ENCODE results near the gene TSTD1. TPM values are rescaled to one million over a fixed set of nuclear protein-coding genes. Genes with fewer than 3 reads are reported as not detected.

Gene TSTD1
- total and polyA plus RNA-seq, 10 of the 15 experiments (the other 5 are each of a cell fraction or from before 2014, with no cell fraction given) = 33.3 to 145 (median 89.4) TPM

DNA sequence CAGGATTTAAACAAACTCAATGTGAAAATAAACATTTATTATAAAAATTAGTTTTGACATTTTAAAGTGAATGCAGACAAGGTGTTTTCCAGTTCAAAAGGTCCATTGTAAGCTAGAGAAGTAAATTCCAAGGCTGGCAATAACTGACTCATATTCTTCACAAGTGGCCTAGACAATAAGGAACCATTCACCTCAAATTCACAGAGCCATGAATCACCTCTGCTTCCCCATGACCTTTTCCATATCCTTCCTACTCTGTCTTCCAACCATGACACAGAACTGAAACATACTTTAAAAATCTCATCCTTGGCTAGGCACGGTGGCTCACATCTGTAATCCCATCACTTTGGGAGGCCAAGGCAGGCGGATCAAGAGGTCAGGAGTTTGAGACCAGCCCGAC, 42.6 kb downstream of the TSTD1 start:
- ATAC-seq = no peak
- H3K4me3 ChIP-seq = no peak overlapping the region
- RAD21 ChIA-PET (ENCODE audit: unreplicated experiment) = interaction anchor here (1.6 to 2.5 kb wide), 7 partner anchors 8 to 72 kb away, joined by 4 to 22 read pairs (median 7); partner anchors contain the start of genes TSTD1 and USF1
- in situ Hi-C loops (cut with MboI) = no loop called here
- no peaks in the 10 kb centered on the region for H3K9me3 ChIP-seq (replicated peaks; ENCODE audit: control insufficient read depth, insufficient read depth, low read length)
- BruUV-seq (replicated peaks) = no TSS peak
- CTCF ChIA-PET = interaction anchor here (0.6 to 9.7 kb wide), 18 partner anchors 17 to 1623 kb away, joined by 3 to 147 read pairs (median 8); partner anchors contain the start of genes ARHGAP30, DEDD, F11R and KLHDC9
- TF ChIP-seq RFX5 (IDR thresholded peaks at IDR 0.05; ENCODE audit: low read depth, low read length) (no peak), ZBTB4 (CRISPR knock-in tag; IDR thresholded peaks at IDR 0.05) (no peak), STAT1 (conservative IDR thresholded peaks at IDR 0.05) (no peak), ZZZ3 (IDR thresholded peaks at IDR 0.05; ENCODE audit: control insufficient read depth, insufficient read length, low read depth) (no peak), ZNF24 (IDR thresholded peaks at IDR 0.05) (no peak), SMAD1 (IDR thresholded peaks at IDR 0.05; ENCODE audit: low read depth, partially characterized antibody) (no peak)
- no peak for FAIRE-seq
- no peaks in the 10 kb centered on the region for H4K20me1 ChIP-seq (ENCODE audit: control insufficient read depth, insufficient read depth)
- H3K79me2 ChIP-seq (ENCODE audit: control insufficient read depth, insufficient read depth, low read length) = no peaks in the 10 kb centered on the region
- peaks cover 5 to 15% of the 10 kb centered on the region in 2 experiments; a peak in 3 of 4 replicates for H3K36me3 ChIP-seq (ENCODE audit: control insufficient read depth in 2 of 2, insufficient read depth in 2 of 2, low read length in 1 of 2)
- H3K9ac ChIP-seq (ENCODE audit: control insufficient read depth, insufficient read depth, low read length) = no peak overlapping the region
- DNase-seq (ENCODE audit: low read depth, low spot score) = no peak
- H2AFZ ChIP-seq (ENCODE audit: control insufficient read depth, low read depth, low read length) = no peak overlapping the region
- no peak overlapping the region for H3K4me2 ChIP-seq (ENCODE audit: control insufficient read depth, insufficient read depth)
- POLR2A ChIA-PET = no interaction called here
- SMC1A ChIA-PET (ENCODE audit: uncharacterized antibody, unreplicated experiment) = interaction anchor here (1.2 to 4.7 kb wide), 10 partner anchors 11 to 141 kb away, joined by 3 to 70 read pairs (median 22); partner anchors contain the start of genes F11R, ITLN2, KLHDC9 and TSTD1
- intact Hi-C loops (cut with micrococcal nuclease; ENCODE audit: unreplicated experiment) = no loop called here
- peaks cover 3% of the 10 kb centered on the region; the same call in 1 of the 2 replicates for H3K4me1 ChIP-seq (ENCODE audit: control insufficient read depth, insufficient read depth, low read length)
- H3K27me3 ChIP-seq (replicated peaks in 1 of 2; ENCODE audit: control insufficient read depth in 2 of 2, insufficient read depth in 2 of 2, low read length in 1 of 2) = no peaks in the 10 kb centered on the region
- whole genome bisulfite sequencing (ENCODE audit: insufficient coverage, insufficient replicate concordance, low lambda C conversion rate, missing lambda C conversion rate) = 71% methylated on average over 3 of the region's 3 CpGs
- no peak overlapping the region for H3K27ac ChIP-seq (ENCODE audit: control insufficient read depth, insufficient read depth)
